Activated naive CD8-positive, alpha-beta T cell (primary cell): ENCODE data around the gene SLC6A19.
A peak's percentile ranks its signal among the peaks of the same experiment; 100 is the strongest.

Experiments
- H3K27ac Mint-ChIP-seq: one replicate; pipeline ENCODE4 v1.8.0; 2021; ENCODE audit warnings: mixed read lengths
- H3K27me3 Mint-ChIP-seq: one replicate; pipeline ENCODE4 v1.8.0; 2021; ENCODE audit warnings: mixed read lengths
- H3K36me3 Mint-ChIP-seq: one replicate; pipeline ENCODE4 v1.8.0; 2021; ENCODE audit warnings: mixed read lengths
- H3K4me1 Mint-ChIP-seq: one replicate; pipeline ENCODE4 v1.8.0; 2021; ENCODE audit warnings: low read depth, mixed read lengths
- H3K4me3 Mint-ChIP-seq: one replicate; pipeline ENCODE4 v1.8.0; 2021; ENCODE audit warnings: mild to moderate bottlenecking, mixed read lengths
- H3K9me3 Mint-ChIP-seq: one replicate; pipeline ENCODE4 v1.8.0; 2021; ENCODE audit warnings: low read depth, mixed read lengths

SLC6A19 gene

GRCh38 chr5:1268056-1268455 is 66.7 kb downstream of the SLC6A19 start:
- H3K27me3 Mint-ChIP-seq, result no peaks in the 10 kb centered on the region
- no peaks in the 10 kb centered on the region for H3K36me3 Mint-ChIP-seq
- no peaks in the 10 kb centered on the region for H3K9me3 Mint-ChIP-seq
- H3K4me3 Mint-ChIP-seq, result no peak overlapping the region
- peaks cover 14% of the 10 kb centered on the region for H3K4me1 Mint-ChIP-seq
- no peak overlapping the region for H3K27ac Mint-ChIP-seq

- H3K4me3 Mint-ChIP-seq, result no peak overlapping the region
- peak overlapping the region; percentile 16 for H3K27ac Mint-ChIP-seq
- no peaks in the 10 kb centered on the region for H3K9me3 Mint-ChIP-seq
- no peaks in the 10 kb centered on the region for H3K36me3 Mint-ChIP-seq
- no peaks in the 10 kb centered on the region for H3K27me3 Mint-ChIP-seq
- peaks cover 14% of the 10 kb centered on the region for H3K4me1 Mint-ChIP-seq
Observed at GRCh38 chr5:1268666-1269065, 67.3 kb downstream of the SLC6A19 start.

DNA sequence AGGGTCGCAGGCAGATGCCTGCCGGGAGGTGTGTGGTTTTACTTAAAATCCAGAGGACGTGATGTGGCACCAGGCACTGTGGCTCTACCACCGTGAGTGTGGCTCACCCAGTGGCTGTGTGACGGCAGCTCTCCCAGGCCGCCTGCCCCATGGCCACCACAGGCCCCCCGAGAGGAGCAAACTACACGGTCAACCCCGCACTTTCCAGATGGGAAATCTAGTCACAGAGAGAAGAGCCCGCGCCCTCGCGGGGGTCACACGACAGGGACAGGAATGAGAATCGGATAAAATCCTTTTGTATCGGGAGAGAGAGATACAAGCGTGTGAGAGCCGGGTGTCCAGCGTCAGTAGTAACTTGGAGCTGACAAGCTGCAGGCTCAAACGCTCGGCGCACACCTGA is 69.0 kb downstream of the SLC6A19 start:
- Mint-ChIP-seq H3K27me3 (no peaks in the 10 kb centered on the region), H3K4me3 (no peak overlapping the region), H3K9me3 (no peaks in the 10 kb centered on the region), H3K27ac (no peak overlapping the region), H3K4me1 (peaks cover 14% of the 10 kb centered on the region), H3K36me3 (no peaks in the 10 kb centered on the region)

GRCh38 chr5:1270933-1271914 is 69.8 kb downstream of the SLC6A19 start:
- Mint-ChIP-seq H3K9me3 (no peaks in the 10 kb centered on the region), H3K4me1 (peaks cover 14% of the 10 kb centered on the region), H3K27ac (no peak overlapping the region), H3K27me3 (no peaks in the 10 kb centered on the region), H3K36me3 (no peaks in the 10 kb centered on the region), H3K4me3 (no peak overlapping the region)

DNA sequence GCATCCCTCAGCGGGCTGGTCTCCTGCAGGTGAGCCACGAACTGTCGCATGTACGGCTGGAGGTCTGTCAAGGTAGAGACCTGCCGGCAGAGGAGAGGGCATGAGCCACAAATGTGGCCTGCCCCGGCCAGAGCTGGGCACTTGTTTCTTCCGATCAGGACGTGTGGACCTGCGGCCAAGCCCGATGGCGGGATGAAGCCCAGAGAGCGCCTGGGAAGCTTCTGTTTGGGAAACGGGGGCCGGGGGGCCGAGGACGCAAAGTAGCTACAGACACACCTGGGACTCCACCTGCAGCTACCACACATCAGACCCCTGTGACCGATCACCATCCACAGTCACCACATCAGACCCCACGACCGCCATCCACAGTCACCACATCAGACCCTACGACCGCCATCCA is 70.8 kb downstream of the SLC6A19 start:
- no peaks in the 10 kb centered on the region for H3K36me3 Mint-ChIP-seq
- H3K4me1 Mint-ChIP-seq, result peaks cover 14% of the 10 kb centered on the region
- H3K27me3 Mint-ChIP-seq, result no peaks in the 10 kb centered on the region
- H3K9me3 Mint-ChIP-seq, result no peaks in the 10 kb centered on the region
- no peak overlapping the region for H3K4me3 Mint-ChIP-seq
- H3K27ac Mint-ChIP-seq, result no peak overlapping the region

GRCh38 chr5:1273745-1274144 is 72.3 kb downstream of the SLC6A19 start:
- Mint-ChIP-seq H3K4me1 (peaks cover 5% of the 10 kb centered on the region), H3K9me3 (no peaks in the 10 kb centered on the region), H3K27ac (no peak overlapping the region), H3K36me3 (peaks cover 4% of the 10 kb centered on the region), H3K27me3 (no peaks in the 10 kb centered on the region), H3K4me3 (no peak overlapping the region)

- Mint-ChIP-seq H3K27me3 (no peaks in the 10 kb centered on the region), H3K4me3 (no peak overlapping the region), H3K36me3 (peaks cover 4% of the 10 kb centered on the region), H3K27ac (no peak overlapping the region), H3K4me1 (no peaks in the 10 kb centered on the region), H3K9me3 (no peaks in the 10 kb centered on the region)
Observed at GRCh38 chr5:1274471-1274870, 73.1 kb downstream of the SLC6A19 start.
